Measurements from ENCODE around the gene PLPP3. TPM values are rescaled to one million over a fixed set of nuclear protein-coding genes. Genes with fewer than 3 reads are reported as not detected.
A peak's percentile ranks its signal among the peaks of the same experiment; 100 is the strongest.

Gene PLPP3
- total RNA-seq (100 to 1,000 TPM in 2 of 10 donors, 10 to 100 TPM in 8; 59.4 to 136 (median 81.4) TPM), polyA plus RNA-seq (10 to 100 TPM; 16.2 to 61.2 TPM)
- long read RNA-seq, donor 1, transcript PLPP3-202 (2 exons, 2,039 nt), result minor isoform, 5 of 142 reads
- long read RNA-seq, donor 1, transcript PLPP3-201 (6 exons, 3,292 nt), result major isoform, 90 of 142 reads
- long read RNA-seq, donor 1, partial matches to known transcripts, result 35 of 142 reads
- long read RNA-seq, donor 1, other reads (novel, unspliced or antisense), result 12 of 142 reads
- long read RNA-seq, donor 2, transcript PLPP3-201 (6 exons, 3,292 nt), result major isoform, 82 of 108 reads
- long read RNA-seq, donor 2, partial matches to known transcripts, result 13 of 108 reads
- long read RNA-seq, donor 2, other reads (novel, unspliced or antisense), result 12 of 108 reads
- long read RNA-seq, donor 3, transcript PLPP3-202 (2 exons, 2,039 nt), result minor isoform, 7 of 122 reads
- long read RNA-seq, donor 3, transcript PLPP3-201 (6 exons, 3,292 nt), result major isoform, 85 of 122 reads
- long read RNA-seq, donor 3, partial matches to known transcripts, result 10 of 122 reads
- long read RNA-seq, donor 3, other reads (novel, unspliced or antisense), result 20 of 122 reads

DNA sequence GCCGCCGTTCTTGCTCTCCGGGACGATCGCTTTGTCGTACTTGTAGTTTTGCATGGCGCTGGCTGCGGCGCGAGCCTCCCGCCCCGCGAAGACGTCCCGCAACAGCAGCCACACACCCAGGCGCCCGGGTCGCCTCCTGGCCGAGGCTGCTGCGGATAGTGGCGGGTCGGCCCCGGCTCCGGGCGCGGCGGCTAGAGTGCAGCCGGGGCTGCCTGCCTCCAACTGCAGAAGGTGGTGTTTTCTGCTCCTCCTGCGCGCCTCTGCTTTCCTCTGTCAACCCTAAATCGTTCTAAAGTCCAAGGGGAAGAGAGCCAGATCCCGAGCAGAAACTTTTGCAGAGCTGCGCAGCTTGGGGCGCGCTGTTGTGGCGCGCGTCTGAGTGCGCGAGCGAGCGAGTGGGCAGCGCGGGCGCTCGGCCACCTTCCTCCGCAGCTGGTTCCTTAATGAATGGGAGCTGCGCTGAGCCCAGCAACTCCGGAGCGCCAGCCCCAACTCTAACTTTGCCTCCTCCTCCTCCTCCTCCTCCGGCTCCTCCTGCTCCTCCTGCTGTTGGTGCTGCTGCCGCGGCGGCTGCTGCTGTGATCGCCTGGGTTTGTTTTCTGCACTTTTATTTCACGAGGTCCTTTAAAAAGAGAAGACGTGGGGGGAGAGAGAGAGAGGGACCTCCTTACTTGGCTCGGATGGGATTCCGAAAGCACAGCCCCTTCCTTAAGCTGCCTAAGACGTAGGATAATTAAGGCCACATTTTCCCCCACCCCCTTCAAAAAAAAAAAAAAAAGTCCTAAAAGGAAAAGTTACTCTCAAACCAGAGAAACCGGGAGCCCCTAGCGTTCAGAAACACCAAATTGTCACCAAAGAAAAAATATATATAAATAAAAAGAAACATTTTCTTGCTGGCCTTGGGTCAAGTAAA is at the start of gene PLPP3:
PLPP3 (minus strand) TSS at position 601 of the 913 bp plus-strand sequence; CDS start at position 54, 547 bp downstream.
- H3K4me1 ChIP-seq, result peaks cover 0 to 46% (median 21%) of the 10 kb centered on the region in 9 donors
- H3K36me3 ChIP-seq, result no peaks in the 10 kb centered on the region
- peak; percentile 23 to 71 (median 51) for TF ChIP-seq CTCF (IDR thresholded peaks at IDR 0.05)
- intact Hi-C loops (cut with DNase I), result loop anchor here (1.0 to 10.0 kb wide), 27 partner anchors 42 to 874 kb away; no protein-coding TSS in a partner anchor
- peak within 1 kb of the TSS; percentile 93 to 99 (median 98) for H3K27ac ChIP-seq
- H3K4me3 ChIP-seq, result peak within 1 kb of the TSS; percentile 75 to 98 (median 94)
- whole genome bisulfite sequencing, 2 donors, result 1% methylated on average over 62 of the region's 62 CpGs
- ATAC-seq, result peak; percentile 84 to 93 (median 88)
- H3K9me3 ChIP-seq, result no peaks in the 10 kb centered on the region
- no peaks in the 10 kb centered on the region for H3K27me3 ChIP-seq
- peak; percentile 86 to 89 for DNase-seq

- TF ChIP-seq CTCF (IDR thresholded peaks at IDR 0.05), result no peak
- Histone ChIP-seq H3K27me3 (peaks cover 0 to 9% (median 0%) of the 10 kb centered on the region in 7 donors), H3K4me1 (no peaks in the 10 kb centered on the region), H3K27ac (no peak overlapping the region), H3K36me3 (no peaks in the 10 kb centered on the region), H3K9me3 (no peaks in the 10 kb centered on the region), H3K4me3 (no peak overlapping the region)
- intact Hi-C loops (cut with DNase I), result no loop called here
- WGBS, 2 donors, result 80 to 84% methylated on average over 3 of the region's 3 CpGs
- no peak for ATAC-seq
- no peak for DNase-seq
Observed at GRCh38 chr1:56627636-56628039, 48.3 kb upstream of the PLPP3 start.

DNA sequence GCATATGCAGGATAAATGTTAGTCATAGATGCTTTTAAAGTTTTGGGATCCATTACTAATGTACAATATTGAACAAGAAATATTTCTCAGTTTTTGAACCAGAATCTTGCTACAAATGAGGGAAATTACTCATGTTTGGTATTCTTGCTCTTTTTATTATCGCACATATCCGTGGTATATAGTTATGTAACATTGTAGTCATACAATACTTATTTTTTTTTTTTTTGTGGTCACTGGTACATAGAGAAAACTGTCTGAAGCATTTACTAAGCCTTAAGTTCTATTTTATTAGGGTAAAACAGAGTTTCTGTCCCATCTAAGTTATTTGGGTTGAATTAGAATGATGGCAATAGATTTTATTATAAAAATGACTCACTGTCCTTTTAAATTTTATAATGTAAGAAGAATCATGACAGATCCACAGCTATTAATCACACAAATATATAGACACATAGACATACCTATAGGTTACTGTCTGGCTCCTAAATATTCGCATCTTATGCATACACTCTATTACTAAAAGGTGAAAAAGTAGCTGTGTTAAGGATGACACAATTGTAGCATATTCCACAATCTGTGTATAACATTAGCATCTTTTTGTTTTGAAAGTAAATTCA is 47.8 kb upstream of the PLPP3 start:
- H3K36me3 ChIP-seq, result no peaks in the 10 kb centered on the region
- WGBS, 2 donors, result 77 to 90% methylated on average over 3 of the region's 3 CpGs
- H3K27ac ChIP-seq, result no peak overlapping the region
- ATAC-seq (no peak), DNase-seq (no peak)
- peaks cover 0 to 9% (median 0%) of the 10 kb centered on the region in 7 donors for H3K27me3 ChIP-seq
- H3K4me1 ChIP-seq, result no peaks in the 10 kb centered on the region
- H3K4me3 ChIP-seq, result no peak overlapping the region
- H3K9me3 ChIP-seq, result no peaks in the 10 kb centered on the region
- TF ChIP-seq CTCF (IDR thresholded peaks at IDR 0.05), result no peak
- intact Hi-C loops (cut with DNase I), result no loop called here

- intact Hi-C loops (cut with DNase I), result no loop called here
Observed at GRCh38 chr1:56626546-56626945, 47.2 kb upstream of the PLPP3 start.

More at GRCh38 chr1:56626546-56626945, 47.2 kb upstream of the PLPP3 start:
- Histone ChIP-seq H3K27me3 (peaks cover 0 to 9% (median 0%) of the 10 kb centered on the region in 7 donors), H3K9me3 (no peaks in the 10 kb centered on the region), H3K36me3 (no peaks in the 10 kb centered on the region), H3K4me1 (no peaks in the 10 kb centered on the region), H3K27ac (no peak overlapping the region), H3K4me3 (no peak overlapping the region)
- no peak for ATAC-seq
- TF ChIP-seq CTCF (IDR thresholded peaks at IDR 0.05), result no peak
- DNase-seq, result no peak
